WTC11 (cell line): ENCODE results near the gene HILPDA. TPM values are rescaled to one million over a fixed set of nuclear protein-coding genes. Genes with fewer than 3 reads are reported as not detected.

Experiments used
- total RNA-seq: library from RNA; stranded (reverse); gene quantifications from 3 replicates; pipeline ENCODE4 v1.2.3, GENCODE V29; 2021

Gene HILPDA
- total RNA-seq, 1 experiment from 2014 or later: 28.7 TPM

Other genes starting within 250 kb of the HILPDA start
- not detected in 3 replicates for gene LEP, start 214.6 kb upstream of the HILPDA start, total RNA-seq
- gene RBM28, start 112.0 kb upstream of the HILPDA start, total RNA-seq: 51.5 to 66.1 TPM (median 56.2 TPM) in 3 replicates
- 0.92 to 1.5 TPM (median 1.2 TPM) in 3 replicates for gene PRRT4, start 94.2 kb upstream of the HILPDA start, total RNA-seq
- 42.8 to 54.2 TPM (median 44.1 TPM) in 3 replicates for gene IMPDH1, start 45.9 kb upstream of the HILPDA start, total RNA-seq
- 38.6 to 40.4 TPM (median 39.6 TPM) in 3 replicates for gene METTL2B, start 20.9 kb downstream of the HILPDA start, total RNA-seq
- 0.14 to 0.15 TPM in 2 of 3 replicates, not detected in the other for gene GARIN1A, start 216.4 kb downstream of the HILPDA start, total RNA-seq